Fibroblast of the conjunctiva (primary cell): Measurements from ENCODE around the gene ELOVL5.
A peak's percentile ranks its signal among the peaks of the same experiment; 100 is the strongest.
"Not testable (repeated sequence)": the region's sequence is repeated elsewhere in the genome, so short reads cannot be mapped to it uniquely, and the experiment has no call there.

Experiments
- DNase-seq: peaks from one replicate; pipeline ENCODE4 v3.0.0-alpha.2; 2010; ENCODE audit warnings: low read depth

ELOVL5 gene

GRCh38 chr6:53359095-53359842 lies 10.5 kb upstream of the ELOVL5 start:
- peak; percentile 93 for DNase-seq

GRCh38 chr6:53358440-53359094 lies 9.8 kb upstream of the ELOVL5 start:
- DNase-seq, result no peak

GRCh38 chr6:53357576-53358360 lies 9.0 kb upstream of the ELOVL5 start:
- no peak for DNase-seq

- DNase-seq, result no peak
These were observed 4.9 kb upstream of the ELOVL5 start for GRCh38 chr6:53353624-53354023.

GRCh38 chr6:53352360-53352759 lies 3.6 kb upstream of the ELOVL5 start:
- no peak for DNase-seq

- DNase-seq, result no peak
These were observed 501 bp upstream of the ELOVL5 start for GRCh38 chr6:53349209-53349693.

GRCh38 chr6:53347921-53348370 lies 804 bp downstream of the ELOVL5 start:
- peak; percentile 43 for DNase-seq

- no peak for DNase-seq
These were observed 1.4 kb downstream of the ELOVL5 start for GRCh38 chr6:53347250-53347920.

- DNase-seq, result not testable (repeated sequence)
These were observed 2.7 kb downstream of the ELOVL5 start for GRCh38 chr6:53346049-53346448.

- no peak for DNase-seq
These were observed 3.8 kb downstream of the ELOVL5 start for GRCh38 chr6:53344969-53345368.

GRCh38 chr6:53343092-53343491 lies 5.7 kb downstream of the ELOVL5 start:
- DNase-seq, result no peak

GRCh38 chr6:53342217-53342616 lies 6.5 kb downstream of the ELOVL5 start:
- no peak for DNase-seq

- no peak for DNase-seq
These were observed 8.2 kb downstream of the ELOVL5 start for GRCh38 chr6:53340536-53340935.

GRCh38 chr6:53339424-53339823 lies 9.3 kb downstream of the ELOVL5 start:
- DNase-seq, result no peak

- DNase-seq, result no peak
These were observed 10.4 kb downstream of the ELOVL5 start for GRCh38 chr6:53338304-53338703.

GRCh38 chr6:53336070-53336469 lies 12.7 kb downstream of the ELOVL5 start:
- no peak for DNase-seq

- DNase-seq, result no peak
These were observed 13.3 kb downstream of the ELOVL5 start for GRCh38 chr6:53335224-53335994.

GRCh38 chr6:53333439-53334408 lies 15.0 kb downstream of the ELOVL5 start:
- no peak for DNase-seq

GRCh38 chr6:53331678-53332077 lies 17.1 kb downstream of the ELOVL5 start:
- no peak for DNase-seq

- no peak for DNase-seq
These were observed 18.6 kb downstream of the ELOVL5 start for GRCh38 chr6:53330137-53330536.
